SU-DHL-6 (cell line): ENCODE measurements around the gene STK11.

ENCODE experiments used
- H2AFZ ChIP-seq: fragments of 200-600 bp; sonication (generic); 2 replicates; pipeline ENCODE4 v1.6.1; 2014; ENCODE audit warnings: low read depth, mild to moderate bottlenecking, moderate library complexity, mixed read lengths, antibody characterized with exemption, low read length; ENCODE audit not compliant: severe bottlenecking
- H3F3A ChIP-seq: fragments of 200-600 bp; shearing (Covaris generic); 2 replicates; pipeline ENCODE4 v1.6.0; 2016; ENCODE audit warnings: antibody characterized with exemption, mild to moderate bottlenecking; ENCODE audit not compliant: insufficient read depth
- H3K27ac ChIP-seq: fragments of 200-600 bp; sonication (generic); 2 replicates; pipeline ENCODE4 v1.5.1; 2016; ENCODE audit warnings: low read depth, mild to moderate bottlenecking, low read length, moderate library complexity, mixed read lengths
- H3K27me3 ChIP-seq: fragments of 200-600 bp; sonication (generic), shearing (Covaris generic); 2 replicates; pipeline ENCODE4 v1.6.0; 2014; ENCODE audit warnings: mild to moderate bottlenecking, low read length
- H3K36me3 ChIP-seq: fragments of 200-600 bp; sonication (generic); 2 replicates; pipeline ENCODE4 v1.6.1; 2014; ENCODE audit warnings: mild to moderate bottlenecking, low read length, mixed read lengths
- H3K4me2 ChIP-seq: fragments of 300-600, 200-600 bp; shearing (Covaris generic), sonication (generic); 2 replicates; pipeline ENCODE4 v1.6.0; 2014; ENCODE audit warnings: low read length, low read depth, mild to moderate bottlenecking; ENCODE audit not compliant: poor library complexity, severe bottlenecking
- H3K4me3 ChIP-seq: fragments of 200-600 bp; sonication (generic); 2 replicates; pipeline ENCODE4 v1.5.1; 2014; ENCODE audit warnings: antibody characterized with exemption, low read length, mild to moderate bottlenecking, mixed read lengths; ENCODE audit not compliant: insufficient read depth, poor library complexity, severe bottlenecking
- H3K79me2 ChIP-seq: fragments of 200-600 bp; sonication (generic); 2 replicates; pipeline ENCODE4 v1.6.1; 2014; ENCODE audit warnings: mild to moderate bottlenecking, low read length, moderate library complexity; ENCODE audit not compliant: insufficient read depth
- H3K9ac ChIP-seq: fragments of 200-600 bp; sonication (generic); 2 replicates; pipeline ENCODE4 v1.7.0; 2014; ENCODE audit warnings: mild to moderate bottlenecking, low read length
- H3K9me2 ChIP-seq: fragments of 200-600 bp; sonication (generic); replicated peaks from 2 replicates; pipeline ENCODE4 v1.6.1; 2014; ENCODE audit warnings: low read length; ENCODE audit not compliant: insufficient read depth
- H3K9me3 ChIP-seq: fragments of 200-600 bp; sonication (generic); 2 replicates; pipeline ENCODE4 v1.6.1; 2014; ENCODE audit warnings: low read length, mixed read lengths; ENCODE audit not compliant: insufficient read depth
- H4K20me1 ChIP-seq: fragments of 200-600 bp; sonication (generic); 2 replicates; pipeline ENCODE4 v1.6.1; 2014; ENCODE audit warnings: low read depth, mild to moderate bottlenecking, antibody characterized with exemption, low read length, moderate library complexity, mixed read lengths
- CTCF ChIP-seq: fragments of 200-600 bp; sonication (generic); IDR thresholded peaks from one replicate; pipeline ENCODE4 v1.5.1; 2017; ENCODE audit warnings: antibody characterized with exemption, mild to moderate bottlenecking, low read length, moderate library complexity; ENCODE audit not compliant: insufficient read depth, poor library complexity, severe bottlenecking
- EZH2phosphoT487 ChIP-seq: fragments of 200-600 bp; sonication (generic), shearing (Covaris generic); conservative IDR thresholded peaks from 2 replicates; pipeline ENCODE4 v1.6.1; 2018; ENCODE audit warnings: mild to moderate bottlenecking, antibody characterized with exemption, low read length, moderate library complexity, mixed read lengths

Gene STK11

DNA sequence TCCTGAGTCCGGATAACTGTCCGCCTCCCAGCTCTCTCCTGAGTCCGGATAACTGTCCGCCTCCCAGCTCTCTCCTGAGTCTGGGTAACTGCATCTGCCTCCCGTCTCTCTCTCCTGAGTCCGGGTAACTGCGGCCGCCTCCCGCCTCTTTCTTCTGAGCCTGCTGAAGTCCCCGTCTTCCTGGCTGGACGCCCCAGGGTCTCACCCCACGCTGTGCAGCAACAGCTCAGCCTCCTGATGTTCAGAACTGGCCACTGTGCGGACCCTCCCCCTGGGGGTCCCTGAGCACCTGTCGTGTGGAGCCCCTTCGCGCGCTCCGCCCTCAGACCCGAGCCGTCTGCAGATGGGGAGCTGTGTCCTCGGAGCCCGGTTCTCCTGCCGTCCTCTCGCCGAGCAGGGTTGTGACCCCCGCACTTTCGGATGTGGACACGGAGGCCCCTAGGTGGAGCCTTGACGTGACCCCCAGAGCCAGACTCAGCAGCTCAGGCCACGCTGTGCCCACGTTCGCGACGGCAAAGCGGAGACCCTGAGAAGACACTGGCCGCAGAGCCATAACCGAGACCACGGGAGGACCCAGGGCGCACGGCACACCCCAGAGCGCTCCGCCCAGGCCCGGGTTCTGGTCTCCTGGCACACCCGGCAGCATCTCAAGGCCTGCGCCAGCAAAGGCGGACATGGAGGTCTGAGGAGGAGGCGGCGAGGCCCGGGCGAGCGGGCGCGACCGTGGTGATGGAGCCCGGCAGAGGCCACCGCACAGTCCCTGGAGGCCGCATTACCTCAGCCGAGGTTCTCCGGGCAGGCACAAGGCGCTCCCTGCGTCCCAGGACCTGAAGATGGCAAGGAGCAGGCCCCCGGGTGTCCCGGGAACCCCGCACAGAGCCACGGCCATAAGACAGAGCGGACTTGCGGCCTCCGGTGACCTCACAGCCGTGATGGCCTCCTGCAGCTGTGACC lies 47.4 kb upstream of the STK11 start:
- H3K27ac ChIP-seq = no peak overlapping the region
- no peak overlapping the region for H3K4me2 ChIP-seq
- H3K4me3 ChIP-seq = no peak overlapping the region
- no peaks in the 10 kb centered on the region for H4K20me1 ChIP-seq
- H3K36me3 ChIP-seq = no peaks in the 10 kb centered on the region
- H3K9me3 ChIP-seq = no peaks in the 10 kb centered on the region
- H3F3A ChIP-seq = no peaks in the 10 kb centered on the region
- no peak overlapping the region for H2AFZ ChIP-seq
- no peaks in the 10 kb centered on the region; the same call in 1 of the 2 replicates for H3K79me2 ChIP-seq
- TF ChIP-seq CTCF (no peak), EZH2phosphoT487 (no peak)
- H3K9me2 ChIP-seq = no peaks in the 10 kb centered on the region
- H3K27me3 ChIP-seq = no peaks in the 10 kb centered on the region
- H3K9ac ChIP-seq = no peak overlapping the region

DNA sequence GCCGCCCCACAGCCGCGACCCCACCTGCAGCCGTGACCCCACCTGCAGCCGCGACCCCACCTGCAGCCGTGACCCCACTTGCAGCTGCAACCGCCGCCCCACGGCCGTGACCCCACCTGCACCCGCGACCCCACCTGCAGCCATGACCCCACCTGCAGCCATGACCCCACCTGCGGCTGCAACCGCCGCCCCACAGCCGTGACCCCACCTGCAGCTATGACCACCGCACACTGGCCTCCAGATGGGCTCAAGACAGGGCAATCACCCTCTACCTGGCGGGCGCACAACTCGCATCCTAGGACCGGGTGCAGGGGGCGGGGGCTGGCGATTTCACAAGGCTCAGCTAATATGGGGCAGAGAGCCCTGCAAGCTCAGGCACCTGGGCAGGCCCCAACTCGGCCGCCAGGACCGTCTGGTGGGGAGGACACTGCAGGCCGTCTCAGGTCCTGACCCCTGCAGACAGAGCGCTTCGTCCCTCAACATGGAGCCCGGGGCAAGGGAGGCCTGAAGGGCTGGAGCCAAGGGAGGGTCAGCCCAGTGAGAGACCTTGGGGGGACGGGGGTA lies 46.6 kb upstream of the STK11 start:
- Histone ChIP-seq H4K20me1 (no peaks in the 10 kb centered on the region), H3K9me3 (no peaks in the 10 kb centered on the region), H3K27me3 (no peaks in the 10 kb centered on the region), H3K4me2 (no peak overlapping the region), H3F3A (no peaks in the 10 kb centered on the region), H3K79me2 (no peaks in the 10 kb centered on the region; the same call in 1 of the 2 replicates), H3K9me2 (no peaks in the 10 kb centered on the region), H3K9ac (no peak overlapping the region), H2AFZ (no peak overlapping the region), H3K27ac (no peak overlapping the region), H3K36me3 (no peaks in the 10 kb centered on the region), H3K4me3 (no peak overlapping the region)
- TF ChIP-seq EZH2phosphoT487 = no peak

DNA sequence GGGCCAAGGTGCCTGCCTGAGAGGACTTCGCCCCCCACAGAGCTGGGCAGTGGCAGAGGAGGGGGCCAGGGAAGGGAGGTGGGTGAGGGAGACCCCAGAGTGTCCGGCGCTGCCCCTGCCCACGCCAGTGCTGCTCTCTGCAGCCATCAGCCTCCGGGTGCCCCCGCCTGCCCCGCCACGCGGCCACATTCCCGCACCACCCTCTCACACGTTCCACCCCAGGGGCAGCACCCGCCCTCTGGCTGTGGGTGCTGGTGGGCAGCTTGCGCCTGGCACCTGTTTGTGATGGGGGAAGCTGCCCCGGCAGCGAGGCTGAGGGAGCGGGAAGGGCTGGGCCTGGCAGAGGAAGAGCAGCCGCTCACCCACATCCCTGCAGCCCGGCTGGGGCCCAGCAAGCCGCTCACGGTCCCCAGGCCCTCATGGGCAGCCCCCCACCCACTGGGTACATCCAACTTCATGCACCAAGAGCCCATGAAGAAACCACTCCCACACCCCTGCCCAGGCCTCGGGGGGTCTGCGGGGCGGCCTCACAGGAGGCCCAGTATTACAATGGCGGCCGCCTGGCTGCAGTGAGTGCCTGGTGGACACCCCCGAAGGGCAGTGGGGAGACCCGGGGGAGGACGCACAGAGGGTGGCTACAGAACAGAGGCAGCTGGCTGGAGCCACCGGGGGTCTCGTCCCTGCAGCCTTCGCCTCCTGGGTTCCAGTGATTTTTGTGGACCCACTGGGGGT lies 45.5 kb upstream of the STK11 start:
- Histone ChIP-seq H3K4me2 (no peak overlapping the region), H3K79me2 (no peaks in the 10 kb centered on the region; the same call in 1 of the 2 replicates), H2AFZ (no peak overlapping the region), H3F3A (no peaks in the 10 kb centered on the region), H3K36me3 (no peaks in the 10 kb centered on the region), H3K27ac (no peak overlapping the region), H3K4me3 (no peak overlapping the region), H4K20me1 (no peaks in the 10 kb centered on the region), H3K9me3 (no peaks in the 10 kb centered on the region), H3K9me2 (no peaks in the 10 kb centered on the region), H3K9ac (no peak overlapping the region), H3K27me3 (no peaks in the 10 kb centered on the region)
- TF ChIP-seq EZH2phosphoT487 = no peak
- no peak for TF ChIP-seq CTCF
